HG02852 (cell line): ENCODE results near the gene ATP8B4.
"Not testable (repeated sequence)": the region's sequence is repeated elsewhere in the genome, so short reads cannot be mapped to it uniquely, and the experiment has no call there.

Experiments
- ATAC-seq: cut with Tn5 transposase; IDR thresholded peaks from one replicate; pipeline ENCODE4 v1.9.1; 2021; ENCODE audit warnings: mild to moderate bottlenecking, moderate library complexity; ENCODE audit not compliant: unreplicated experiment

The ATP8B4 gene, protein sequence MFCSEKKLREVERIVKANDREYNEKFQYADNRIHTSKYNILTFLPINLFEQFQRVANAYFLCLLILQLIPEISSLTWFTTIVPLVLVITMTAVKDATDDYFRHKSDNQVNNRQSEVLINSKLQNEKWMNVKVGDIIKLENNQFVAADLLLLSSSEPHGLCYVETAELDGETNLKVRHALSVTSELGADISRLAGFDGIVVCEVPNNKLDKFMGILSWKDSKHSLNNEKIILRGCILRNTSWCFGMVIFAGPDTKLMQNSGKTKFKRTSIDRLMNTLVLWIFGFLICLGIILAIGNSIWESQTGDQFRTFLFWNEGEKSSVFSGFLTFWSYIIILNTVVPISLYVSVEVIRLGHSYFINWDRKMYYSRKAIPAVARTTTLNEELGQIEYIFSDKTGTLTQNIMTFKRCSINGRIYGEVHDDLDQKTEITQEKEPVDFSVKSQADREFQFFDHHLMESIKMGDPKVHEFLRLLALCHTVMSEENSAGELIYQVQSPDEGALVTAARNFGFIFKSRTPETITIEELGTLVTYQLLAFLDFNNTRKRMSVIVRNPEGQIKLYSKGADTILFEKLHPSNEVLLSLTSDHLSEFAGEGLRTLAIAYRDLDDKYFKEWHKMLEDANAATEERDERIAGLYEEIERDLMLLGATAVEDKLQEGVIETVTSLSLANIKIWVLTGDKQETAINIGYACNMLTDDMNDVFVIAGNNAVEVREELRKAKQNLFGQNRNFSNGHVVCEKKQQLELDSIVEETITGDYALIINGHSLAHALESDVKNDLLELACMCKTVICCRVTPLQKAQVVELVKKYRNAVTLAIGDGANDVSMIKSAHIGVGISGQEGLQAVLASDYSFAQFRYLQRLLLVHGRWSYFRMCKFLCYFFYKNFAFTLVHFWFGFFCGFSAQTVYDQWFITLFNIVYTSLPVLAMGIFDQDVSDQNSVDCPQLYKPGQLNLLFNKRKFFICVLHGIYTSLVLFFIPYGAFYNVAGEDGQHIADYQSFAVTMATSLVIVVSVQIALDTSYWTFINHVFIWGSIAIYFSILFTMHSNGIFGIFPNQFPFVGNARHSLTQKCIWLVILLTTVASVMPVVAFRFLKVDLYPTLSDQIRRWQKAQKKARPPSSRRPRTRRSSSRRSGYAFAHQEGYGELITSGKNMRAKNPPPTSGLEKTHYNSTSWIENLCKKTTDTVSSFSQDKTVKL

DNA sequence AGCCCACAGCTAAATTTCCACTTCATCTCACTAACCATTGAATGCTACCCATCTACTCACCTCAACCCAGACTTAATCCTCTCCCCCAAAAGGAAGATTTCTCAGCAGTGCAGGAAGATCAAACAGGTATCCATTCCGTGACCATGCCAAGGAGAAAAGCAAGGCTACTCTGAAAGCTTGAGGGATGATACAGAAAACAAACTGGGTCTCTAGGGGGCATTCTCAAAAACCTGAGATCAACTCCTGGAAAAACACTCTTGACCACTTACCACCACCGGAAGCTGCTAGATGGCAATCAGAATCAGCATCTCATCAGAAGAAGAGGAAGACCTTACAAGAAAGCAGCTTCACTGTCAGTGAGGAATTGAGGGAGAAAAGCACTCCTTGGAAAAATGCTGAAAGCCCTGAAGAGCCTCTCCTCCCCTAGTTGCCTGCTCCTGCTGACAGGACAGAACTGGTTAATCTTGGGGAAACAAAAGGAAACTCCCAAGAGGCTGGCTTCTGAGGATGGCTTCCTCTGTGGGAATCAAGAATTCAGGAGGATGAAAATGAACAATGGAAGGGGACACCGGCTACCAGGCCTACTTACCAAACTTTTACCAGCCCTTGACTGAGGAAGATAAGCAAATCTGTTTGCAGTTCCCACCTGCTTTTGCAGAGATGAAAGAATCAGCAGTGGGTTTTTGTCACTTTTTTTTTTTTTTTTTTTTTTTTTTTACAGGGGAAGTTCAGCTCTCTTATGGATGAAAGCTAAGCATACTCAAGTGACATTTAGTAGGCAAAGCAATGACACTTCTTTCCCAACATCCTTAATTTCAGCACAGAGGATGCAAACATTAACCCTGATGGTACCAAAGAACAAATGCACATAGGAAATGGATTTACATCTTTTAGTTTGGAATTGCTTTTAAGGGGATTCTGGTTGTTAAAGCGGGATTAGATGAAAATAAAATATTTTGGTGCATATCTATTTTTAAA, at the start of gene ATP8B4:
ATP8B4 (minus strand) TSS at position 171 of the 978 bp plus-strand sequence. CDS start 12,267 bp downstream, outside the sequence.
- no peak for ATAC-seq

DNA sequence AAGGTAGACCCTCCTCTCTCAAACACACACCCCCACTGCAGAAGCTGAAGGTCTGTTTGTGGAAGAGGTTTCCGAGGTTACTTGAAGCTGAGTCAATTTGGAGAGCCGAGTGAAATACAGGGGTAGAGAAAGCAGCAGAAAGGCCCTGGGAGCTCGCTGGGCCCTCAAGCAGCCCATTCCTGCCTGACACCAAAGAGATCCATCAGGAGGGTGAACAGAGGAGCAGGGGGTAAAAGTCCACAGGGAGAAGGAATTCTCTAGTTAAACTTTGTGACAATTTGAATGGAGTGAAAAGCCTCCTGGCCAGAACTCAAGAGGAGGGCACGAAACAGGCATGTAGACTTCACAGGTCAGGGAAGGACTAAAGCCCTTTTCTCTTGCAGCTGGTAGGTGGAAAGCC, 49.3 kb upstream of the ATP8B4 start:
- no peak for ATAC-seq

DNA sequence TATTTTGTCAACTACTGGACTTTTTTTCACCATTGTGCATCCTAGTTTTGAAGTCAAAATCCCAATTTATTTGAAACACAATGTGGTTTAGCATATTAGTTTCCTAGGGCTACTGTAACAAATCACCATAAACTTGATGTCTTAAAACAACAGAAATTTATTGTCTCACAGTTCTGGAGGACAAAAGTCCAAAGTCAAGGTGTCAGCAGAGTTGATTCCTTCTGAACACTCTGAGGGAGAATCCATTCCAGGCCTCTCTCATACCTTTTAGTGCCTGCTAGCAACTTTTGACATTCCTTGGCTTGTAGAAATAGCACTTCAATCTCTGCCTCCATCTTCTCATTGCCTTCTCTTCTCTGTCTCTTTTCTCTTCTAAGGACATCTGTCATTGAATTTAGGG, 48.1 kb upstream of the ATP8B4 start:
- ATAC-seq = no peak

DNA sequence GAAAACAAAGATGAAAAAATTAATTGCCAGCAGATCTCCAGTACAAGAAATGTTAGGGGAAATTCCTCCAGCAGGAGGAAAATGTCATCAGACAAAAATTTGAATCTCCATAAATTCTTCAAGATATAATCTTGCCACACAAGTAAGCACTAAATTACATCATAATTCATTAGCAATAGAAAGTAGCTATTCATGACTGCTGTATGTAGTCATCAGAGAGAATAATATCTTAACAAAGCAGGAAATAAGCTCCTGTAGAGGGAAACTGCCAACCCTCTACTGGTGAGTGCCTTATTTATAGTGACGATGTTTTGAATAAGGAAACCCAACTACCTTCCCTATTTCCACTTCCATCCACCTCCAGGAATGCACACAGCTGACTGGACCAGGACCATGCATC, 47.2 kb upstream of the ATP8B4 start:
- ATAC-seq = no peak

DNA sequence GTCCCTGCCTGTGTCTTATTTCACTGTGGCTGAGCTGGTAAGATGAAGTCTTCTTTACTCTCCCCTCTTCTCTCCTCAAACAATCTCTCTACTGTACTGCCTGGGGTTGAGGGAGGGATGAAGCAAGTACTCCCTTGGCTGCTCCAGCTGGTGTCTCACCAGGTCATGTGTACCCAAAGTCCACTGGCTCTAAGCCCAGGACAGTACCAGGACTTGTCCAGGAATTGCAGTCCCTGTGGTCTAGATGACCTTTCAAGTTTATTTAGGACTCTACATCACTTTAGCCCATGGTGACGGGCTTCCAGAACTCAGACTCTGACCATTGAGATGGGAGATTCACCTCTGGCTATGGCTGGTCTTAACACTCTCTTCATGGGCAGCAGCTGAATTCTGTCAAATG, 45.4 kb upstream of the ATP8B4 start:
- ATAC-seq = no peak

DNA sequence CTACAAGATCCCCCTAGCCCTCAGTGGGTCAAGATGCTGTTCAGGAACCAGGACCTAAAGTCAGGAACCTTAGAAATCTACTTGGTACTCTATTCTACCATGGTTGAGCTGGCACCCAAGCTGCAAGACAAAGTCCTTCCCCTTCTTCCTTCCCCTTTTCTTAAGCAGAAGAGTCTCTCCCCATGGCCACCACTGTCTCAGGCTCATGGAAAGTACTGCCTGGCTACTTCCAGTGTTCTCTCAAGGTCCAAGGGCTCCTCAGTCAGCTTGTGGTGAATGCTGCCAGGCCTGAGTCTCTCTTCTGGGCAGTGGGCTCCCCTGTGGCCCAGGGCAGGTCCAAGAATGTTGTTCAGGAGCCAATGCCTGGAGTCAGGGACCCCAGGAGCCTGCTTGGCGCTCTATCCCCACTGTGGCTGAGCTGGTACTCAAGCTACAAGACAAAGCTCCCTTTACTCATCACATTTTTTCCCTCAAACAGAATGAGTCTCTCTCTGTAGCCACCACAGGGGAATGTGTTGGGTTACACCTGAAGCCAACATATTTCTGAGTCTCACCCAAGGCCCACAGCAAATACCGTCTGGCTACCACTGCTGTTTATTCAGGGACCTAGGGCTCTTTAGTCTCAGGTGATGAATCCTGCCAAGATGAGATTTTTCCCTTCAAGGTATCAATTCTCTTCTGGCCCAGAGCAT, 44.8 kb upstream of the ATP8B4 start:
- ATAC-seq = no peak

DNA sequence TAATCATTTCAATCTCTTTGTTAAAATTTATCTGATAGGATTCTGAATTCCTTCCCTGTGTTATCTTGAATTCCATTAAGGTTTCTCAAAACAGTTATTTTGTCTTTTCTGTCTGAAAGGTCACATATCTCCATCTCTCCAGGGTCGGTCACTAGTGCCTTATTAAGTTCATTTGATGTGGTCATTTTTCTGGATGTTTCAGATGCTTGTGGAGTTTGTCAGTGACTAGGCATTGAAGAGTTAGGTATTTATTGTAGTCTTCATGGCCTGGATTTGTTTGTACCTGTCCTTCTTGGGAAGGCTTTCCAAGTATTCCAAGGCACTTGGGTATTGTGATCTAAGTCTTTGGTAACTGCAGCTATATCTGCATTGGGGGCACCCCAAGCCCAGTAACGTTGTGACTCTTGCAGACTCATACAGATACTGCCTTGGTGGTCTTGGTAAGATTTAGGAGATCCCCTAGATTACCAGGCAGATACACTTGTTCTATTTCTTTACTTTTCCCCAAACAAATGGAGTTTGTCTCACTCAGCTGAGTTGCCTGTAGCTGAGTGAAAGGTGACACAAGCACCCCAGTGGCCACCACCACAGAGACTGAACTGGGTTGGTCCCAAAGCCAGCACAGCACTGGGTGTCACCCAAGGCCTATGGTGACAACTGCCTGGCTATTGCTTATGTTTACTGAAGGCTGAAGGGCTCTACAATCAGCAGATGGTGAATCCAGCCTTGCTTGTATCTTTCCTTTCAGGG, 44.1 kb upstream of the ATP8B4 start:
- ATAC-seq = no peak

DNA sequence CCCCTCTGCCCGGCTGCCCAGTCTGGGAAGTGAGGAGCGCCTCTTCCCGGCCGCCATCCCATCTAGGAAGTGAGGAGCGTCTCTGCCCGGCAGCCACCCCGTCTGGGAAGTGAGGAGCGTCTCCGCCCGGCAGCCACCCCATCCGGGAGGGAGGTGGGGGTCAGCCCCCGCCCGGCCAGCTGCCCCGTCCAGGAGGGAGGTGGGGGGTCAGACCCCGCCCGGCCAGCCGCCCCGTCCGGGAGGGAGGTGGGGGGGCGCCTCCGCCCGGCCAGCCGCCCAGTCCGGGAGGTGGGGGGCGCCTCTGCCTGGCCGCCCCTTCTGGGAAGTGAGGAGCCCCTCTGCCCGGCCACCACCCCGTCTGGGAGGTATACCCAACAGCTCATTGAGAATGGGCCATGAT, 39.2 kb upstream of the ATP8B4 start:
- not testable (repeated sequence) for ATAC-seq

DNA sequence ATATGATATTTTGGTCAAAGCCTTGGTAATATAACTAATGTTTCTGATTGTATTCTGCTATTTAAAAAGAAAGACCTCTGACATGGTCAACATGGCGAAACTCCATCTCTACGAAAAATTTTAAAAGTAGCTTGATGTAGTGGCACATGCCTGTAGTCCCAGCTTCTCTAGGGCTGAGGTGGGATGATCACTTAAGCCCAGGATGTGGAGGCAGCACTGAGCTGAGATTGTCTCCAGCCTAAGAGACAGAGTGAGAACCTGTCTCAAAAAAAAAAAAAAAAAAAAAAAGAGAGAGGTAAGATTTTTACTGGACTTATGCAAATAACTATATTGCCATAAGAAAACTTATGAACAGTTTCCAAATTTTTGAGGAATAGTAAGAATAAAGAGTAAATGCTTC, 32.4 kb upstream of the ATP8B4 start:
- ATAC-seq = no peak

DNA sequence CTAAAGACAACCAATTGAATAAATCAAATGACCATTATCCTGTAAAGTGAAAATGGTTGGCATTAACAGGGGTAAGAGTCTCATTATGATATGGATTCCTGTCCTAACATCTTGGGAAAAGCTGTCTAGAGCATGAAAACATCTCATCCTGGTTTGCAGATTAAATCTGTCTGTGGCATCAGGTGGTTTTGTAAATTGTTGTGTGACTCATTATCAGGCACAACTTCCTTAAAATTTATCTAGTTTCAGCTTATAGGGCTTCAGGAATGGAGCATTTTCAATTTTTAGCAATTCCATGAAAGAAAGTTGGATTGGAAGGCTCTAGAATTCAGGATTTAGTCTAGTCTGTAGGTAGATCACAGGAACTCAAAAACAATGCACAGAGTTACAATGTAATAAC, 31.8 kb upstream of the ATP8B4 start:
- no peak for ATAC-seq

DNA sequence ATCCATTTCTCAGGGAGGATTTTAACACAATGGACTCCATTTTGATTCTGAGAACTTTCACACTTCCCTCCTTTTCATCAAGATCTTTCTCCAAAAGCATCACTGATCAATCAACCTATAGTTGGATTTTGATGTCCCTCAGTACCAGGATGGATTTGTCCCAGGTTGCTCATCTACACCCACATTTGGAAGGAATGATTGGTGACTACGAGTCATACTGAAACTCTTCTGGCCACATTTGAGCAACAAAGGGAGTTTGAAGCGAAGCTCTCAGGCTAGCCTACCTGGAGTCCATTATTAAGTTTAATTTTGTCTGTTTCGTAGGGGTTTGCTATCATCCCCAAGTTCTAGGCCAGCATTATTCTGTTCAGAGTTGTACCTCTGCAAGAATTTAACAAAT, 31.3 kb upstream of the ATP8B4 start:
- ATAC-seq = no peak

DNA sequence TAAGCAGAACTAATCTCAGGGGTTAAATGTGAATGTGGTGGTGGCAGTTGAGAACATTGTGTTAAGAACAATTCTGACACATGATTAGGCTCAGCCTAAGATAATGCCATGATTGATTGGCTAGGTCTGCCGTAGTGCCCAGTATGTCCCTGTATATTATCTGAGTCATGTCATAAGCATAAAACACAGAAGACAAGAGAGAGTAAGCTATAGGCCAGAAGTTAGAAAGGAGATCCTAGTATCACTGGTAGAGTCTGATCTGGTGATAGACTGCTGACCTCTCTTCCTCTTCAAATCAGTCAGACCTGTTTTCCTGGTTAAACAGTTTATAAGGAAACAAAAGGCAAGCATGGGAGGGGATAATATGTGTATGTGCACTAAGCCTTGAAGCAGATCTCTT, 30.1 kb upstream of the ATP8B4 start:
- no peak for ATAC-seq

DNA sequence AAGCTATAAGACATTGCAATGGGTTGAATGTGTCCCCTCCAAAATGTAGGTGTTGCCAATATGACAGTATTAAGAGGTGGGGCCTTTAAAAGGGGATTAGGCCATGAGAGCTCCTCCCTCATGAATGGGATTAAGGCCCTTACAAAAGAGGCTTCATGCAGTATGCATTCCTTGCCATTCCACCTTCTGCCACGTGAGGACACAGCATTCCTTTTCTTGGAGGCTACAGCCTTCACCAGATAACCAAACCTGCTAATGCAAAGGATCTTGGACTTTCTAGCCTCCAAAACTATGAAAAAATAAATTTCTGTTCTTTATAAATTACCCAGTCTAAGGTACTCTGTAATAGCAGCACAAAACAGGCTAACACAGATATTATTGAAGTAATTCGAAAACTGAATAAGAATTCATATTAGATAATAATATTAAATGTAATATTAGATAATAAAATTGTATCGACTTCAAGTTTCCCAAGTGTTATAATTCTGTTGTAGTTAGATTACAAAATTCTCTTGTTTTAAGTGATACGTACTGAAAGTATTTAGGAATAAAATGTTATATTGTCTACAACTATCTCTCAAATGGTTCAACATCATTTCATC, 29.4 kb upstream of the ATP8B4 start:
- no peak for ATAC-seq

DNA sequence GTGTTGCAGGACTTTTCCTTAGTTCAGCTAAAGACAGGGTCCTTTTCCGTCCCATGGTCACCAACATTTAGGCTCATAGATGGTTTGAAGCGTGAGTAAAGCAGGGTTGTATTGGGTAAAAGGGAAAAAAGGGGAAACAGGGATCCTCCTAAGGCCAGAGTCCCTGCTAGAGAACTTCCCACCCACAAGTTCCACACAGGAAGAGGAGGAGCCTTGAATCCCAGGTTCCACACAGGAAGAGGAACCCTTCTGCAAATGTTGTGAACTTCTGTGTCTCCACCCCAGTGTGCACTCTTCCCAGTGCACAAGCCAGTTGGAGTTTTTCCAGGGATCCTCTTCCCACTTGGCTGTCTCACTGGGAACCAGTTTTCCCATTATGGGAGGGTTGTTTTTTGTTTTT, 27.6 kb upstream of the ATP8B4 start:
- ATAC-seq = no peak

DNA sequence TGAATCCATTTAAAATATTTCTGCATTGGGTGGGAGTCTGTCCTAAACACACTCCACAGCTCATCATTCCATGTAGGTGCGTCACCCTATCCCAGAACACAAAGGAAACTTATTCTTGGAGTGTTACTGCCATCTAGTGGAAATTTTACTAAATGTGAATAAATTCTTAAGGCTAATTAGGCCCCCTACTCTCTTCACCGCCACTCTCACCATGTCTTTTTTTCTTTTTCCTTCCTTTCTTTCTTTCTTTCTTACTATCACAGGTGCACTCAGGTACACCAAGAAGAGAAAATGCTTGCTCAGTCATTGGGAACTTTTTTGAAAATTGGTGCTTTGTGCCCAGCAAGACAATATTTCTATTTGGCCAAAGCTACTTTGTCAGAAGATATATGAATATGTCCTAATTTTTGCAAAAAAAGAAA, 26.4 kb upstream of the ATP8B4 start:
- ATAC-seq = no peak

DNA sequence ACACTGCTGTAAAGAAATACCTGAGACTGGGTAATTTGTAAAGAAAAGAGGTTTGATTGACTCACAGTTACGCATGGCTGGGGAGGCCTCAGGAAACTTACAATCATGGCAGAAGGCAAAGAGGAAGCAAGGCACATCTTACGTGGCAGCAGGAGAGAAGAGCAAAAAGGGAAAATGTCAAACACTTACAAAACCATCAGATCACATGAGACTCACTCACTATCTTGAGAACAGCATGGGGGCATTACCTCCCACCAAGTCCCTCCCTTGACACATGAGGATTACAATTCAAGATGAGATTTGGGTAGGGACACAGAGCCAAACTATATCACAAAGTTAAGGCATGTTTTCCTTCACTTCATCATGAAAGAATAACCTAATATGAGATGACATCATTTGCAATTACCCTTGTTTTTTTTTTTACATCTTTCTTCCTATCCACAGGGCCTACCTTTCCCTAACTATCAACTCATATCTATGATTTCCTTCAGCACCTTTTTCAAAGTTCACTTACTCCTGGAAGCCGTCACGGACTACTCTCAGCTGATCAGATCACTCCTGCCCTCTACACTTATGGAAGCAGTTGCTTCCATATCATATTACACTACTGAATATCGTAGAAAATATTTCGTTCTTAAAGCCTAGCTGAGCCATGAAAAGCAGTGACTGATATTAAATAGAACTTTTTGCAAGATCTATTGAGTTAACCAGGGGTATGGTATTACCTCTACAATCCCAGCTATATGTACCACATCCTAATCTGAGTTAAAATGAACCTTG, 25.5 kb upstream of the ATP8B4 start:
- ATAC-seq = no peak

DNA sequence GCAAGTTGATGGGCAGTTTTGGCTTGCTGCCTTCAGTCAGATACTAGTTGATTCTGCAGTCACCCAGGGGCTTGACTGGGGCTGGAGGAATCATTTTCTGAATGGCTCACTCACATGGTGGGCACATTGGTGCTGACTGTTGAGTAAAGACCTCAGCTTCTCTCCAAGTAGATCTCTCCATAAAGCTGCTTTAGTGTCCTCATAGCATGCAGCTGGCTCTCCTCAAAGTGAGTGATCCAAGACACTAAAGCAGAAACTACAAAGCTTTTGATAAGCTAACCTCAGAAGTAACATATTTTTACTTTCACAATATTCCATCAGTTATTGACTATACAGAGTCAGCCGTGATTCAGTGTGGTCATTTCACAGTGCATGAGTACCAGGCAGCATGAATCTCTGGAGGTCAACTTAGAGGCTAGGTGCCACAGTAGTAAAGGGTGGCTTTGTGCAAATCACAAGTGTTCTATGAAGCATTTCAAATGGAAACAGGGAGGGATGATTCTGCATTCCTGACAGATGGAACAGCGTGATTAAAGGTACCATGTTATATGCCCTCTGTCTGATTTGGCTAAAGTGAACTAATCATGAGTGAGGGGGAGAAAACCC, 24.3 kb upstream of the ATP8B4 start:
- no peak for ATAC-seq
